Osteoblast (primary cell): ENCODE measurements around the gene LAMC1. TPM values are rescaled to one million over a fixed set of nuclear protein-coding genes. Genes with fewer than 3 reads are reported as not detected.

Experiments used
- DNase-seq: peaks from one replicate; pipeline ENCODE4 v3.0.0; 2011; ENCODE audit warnings: low spot score, mixed read lengths; ENCODE audit not compliant: insufficient read length; ENCODE audit errors: missing footprints
- H2AFZ ChIP-seq: 2 replicates; pipeline ENCODE4 v1.6.0; 2011; ENCODE audit warnings: mild to moderate bottlenecking, low read length
- H3K27ac ChIP-seq: 2 replicates; pipeline ENCODE4 v1.5.1; 2011; ENCODE audit warnings: mild to moderate bottlenecking, low read depth, low read length, moderate library complexity
- H3K27me3 ChIP-seq: 2 replicates; pipeline ENCODE4 v1.6.0; 2012; ENCODE audit warnings: mild to moderate bottlenecking, control low read depth, inconsistent platforms, low read length, moderate library complexity; ENCODE audit not compliant: insufficient read depth
- H3K36me3 ChIP-seq: 2 replicates; pipeline ENCODE4 v1.5.1; 2011; ENCODE audit warnings: mild to moderate bottlenecking, low read length, control low read depth, moderate library complexity; ENCODE audit not compliant: insufficient read depth
- H3K4me1 ChIP-seq: 2 replicates; pipeline ENCODE4 v1.5.1; 2011; ENCODE audit warnings: mild to moderate bottlenecking, low read length, control low read depth, moderate library complexity; ENCODE audit not compliant: insufficient read depth
- H3K4me2 ChIP-seq: 2 replicates; pipeline ENCODE4 v1.6.0; 2011; ENCODE audit warnings: mild to moderate bottlenecking, low read length; ENCODE audit not compliant: insufficient read depth
- H3K4me3 ChIP-seq: fragments of 200-600 bp; sonication (generic); 3 replicates; pipeline ENCODE4 v1.5.1; 2012; ENCODE audit warnings: mild to moderate bottlenecking, low read length, inconsistent platforms; ENCODE audit not compliant: insufficient read depth
- H3K79me2 ChIP-seq: 2 replicates; pipeline ENCODE4 v1.6.0; 2012; ENCODE audit warnings: mild to moderate bottlenecking, low read length, control low read depth, inconsistent platforms; ENCODE audit not compliant: insufficient read depth
- H3K9me3 ChIP-seq: 2 replicates; pipeline ENCODE4 v1.5.1; 2011; ENCODE audit warnings: low read depth, low read length, control low read depth
- H4K20me1 ChIP-seq: 2 replicates; pipeline ENCODE4 v1.6.0; 2012; ENCODE audit warnings: mild to moderate bottlenecking, low read length, control low read depth; ENCODE audit not compliant: insufficient read depth
- CTCF ChIP-seq: IDR thresholded peaks from 2 replicates; pipeline ENCODE4 v1.5.1; 2011; ENCODE audit warnings: mild to moderate bottlenecking, low read depth, low read length, moderate library complexity; ENCODE audit errors: extremely low read depth
- total RNA-seq: library from RNA; depleted of rRNA; stranded (reverse); fragments of >200 nt; gene quantifications from 2 replicates; pipeline ENCODE4 v1.2.3, GENCODE V29; 2012

The LAMC1 gene
- total RNA-seq, 1 donor: 966 TPM

GRCh38 chr1:183100361-183100974, 77.2 kb downstream of the LAMC1 start:
- peaks cover 37% of the 10 kb centered on the region for H3K36me3 ChIP-seq
- H3K79me2 ChIP-seq: peaks cover 100% of the 10 kb centered on the region
- H4K20me1 ChIP-seq: peaks cover 42% of the 10 kb centered on the region
- H3K27me3 ChIP-seq: no peaks in the 10 kb centered on the region
- H3K4me3 ChIP-seq: no peak overlapping the region
- H2AFZ ChIP-seq: no peak overlapping the region
- peak overlapping the region; percentile 1 for H3K27ac ChIP-seq
- H3K9me3 ChIP-seq: no peaks in the 10 kb centered on the region
- no peak overlapping the region for H3K4me2 ChIP-seq
- no peak for DNase-seq
- H3K4me1 ChIP-seq: peaks cover 68% of the 10 kb centered on the region
- no peak for TF ChIP-seq CTCF

- H3K4me2 ChIP-seq: no peak overlapping the region
- TF ChIP-seq CTCF: no peak
- no peak overlapping the region for H3K4me3 ChIP-seq
- H3K79me2 ChIP-seq: peaks cover 100% of the 10 kb centered on the region
- H3K27me3 ChIP-seq: no peaks in the 10 kb centered on the region
- no peak for DNase-seq
- peaks cover 72% of the 10 kb centered on the region for H3K4me1 ChIP-seq
- H4K20me1 ChIP-seq: peaks cover 42% of the 10 kb centered on the region
- H3K9me3 ChIP-seq: no peaks in the 10 kb centered on the region
- peaks cover 37% of the 10 kb centered on the region for H3K36me3 ChIP-seq
- no peak overlapping the region for H3K27ac ChIP-seq
- no peak overlapping the region for H2AFZ ChIP-seq
Observed at GRCh38 chr1:183101081-183101480, 77.9 kb downstream of the LAMC1 start.

- Histone ChIP-seq H3K27me3 (no peaks in the 10 kb centered on the region), H3K9me3 (no peaks in the 10 kb centered on the region), H3K27ac (peak overlapping the region; percentile 38), H3K36me3 (peaks cover 41% of the 10 kb centered on the region), H3K4me3 (no peak overlapping the region), H3K4me2 (peak overlapping the region; percentile 5), H2AFZ (no peak overlapping the region), H4K20me1 (peaks cover 40% of the 10 kb centered on the region), H3K4me1 (peaks cover 73% of the 10 kb centered on the region), H3K79me2 (peaks cover 100% of the 10 kb centered on the region)
- DNase-seq: no peak
- no peak for TF ChIP-seq CTCF
Observed at GRCh38 chr1:183101841-183102276, 78.6 kb downstream of the LAMC1 start.

DNA sequence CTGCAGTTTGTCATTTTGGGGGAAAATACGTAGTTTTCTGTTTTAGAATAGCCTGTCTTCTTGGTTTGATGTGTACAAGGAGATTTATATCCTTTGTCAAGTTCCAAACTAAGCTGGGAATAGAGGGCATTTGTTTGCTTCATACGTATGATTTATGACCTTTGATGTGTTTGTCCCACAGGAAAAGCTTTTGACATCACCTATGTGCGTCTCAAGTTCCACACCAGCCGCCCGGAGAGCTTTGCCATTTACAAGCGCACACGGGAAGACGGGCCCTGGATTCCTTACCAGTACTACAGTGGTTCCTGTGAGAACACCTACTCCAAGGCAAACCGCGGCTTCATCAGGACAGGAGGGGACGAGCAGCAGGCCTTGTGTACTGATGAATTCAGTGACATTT, 79.9 kb downstream of the LAMC1 start:
- Histone ChIP-seq H3K27me3 (no peaks in the 10 kb centered on the region), H2AFZ (no peak overlapping the region), H4K20me1 (peaks cover 33% of the 10 kb centered on the region), H3K4me3 (no peak overlapping the region), H3K9me3 (no peaks in the 10 kb centered on the region), H3K4me1 (peaks cover 62% of the 10 kb centered on the region), H3K36me3 (peaks cover 49% of the 10 kb centered on the region), H3K27ac (peak overlapping the region; percentile 50), H3K79me2 (peaks cover 98% of the 10 kb centered on the region), H3K4me2 (no peak overlapping the region)
- TF ChIP-seq CTCF: no peak
- DNase-seq: no peak
